Measurements from ENCODE around the gene SUOX.

GRCh38 chr12:55963760-55964159, 33.3 kb upstream of the SUOX start:
- TF ChIP-seq POLR2A (IDR thresholded peaks at IDR 0.05; ENCODE audit: low read length), result no peak
- TF ChIP-seq GATA1 (IDR thresholded peaks at IDR 0.05; ENCODE audit: low read depth, low read length), result no peak

Measured in erythroblast (primary cell).